CD14-positive monocyte (primary cell): ENCODE measurements around the gene TRMU. TPM values are rescaled to one million over a fixed set of nuclear protein-coding genes. Genes with fewer than 3 reads are reported as not detected.

Experiments
- DNase-seq, 3 donors: peaks; one replicate each; pipeline ENCODE4 v3.0.0-alpha.2; 2011 to 2022
- H2AFZ ChIP-seq: 2 replicates; pipeline ENCODE4 v1.6.0; 2012; ENCODE audit warnings: mild to moderate bottlenecking, low read depth, low read length, inconsistent platforms; ENCODE audit not compliant: insufficient read depth, poor library complexity, severe bottlenecking
- H3K27ac ChIP-seq, 2 donors: 1 replicate in 1 of 2; 2 replicates in 1 of 2; pipeline ENCODE4 v1.5.1; 2012 to 2013; ENCODE audit warnings: low read length in 2 of 2, control low read depth in 1 of 2, inconsistent platforms in 1 of 2, low read depth in 1 of 2, mild to moderate bottlenecking in 1 of 2
- H3K27me3 ChIP-seq, 2 donors: one replicate each; pipeline versions ENCODE4 v1.6.0 to v1.6.1; 2011 to 2013; ENCODE audit warnings: low read length in 2 of 2; ENCODE audit not compliant: control insufficient read depth in 2 of 2, insufficient read depth in 2 of 2
- H3K36me3 ChIP-seq, 2 donors: replicated peaks in 1 of 2; 1 replicate in 1 of 2; 2 replicates in 1 of 2; pipeline versions ENCODE4 v1.5.1 to v1.6.1; 2012 to 2013; ENCODE audit warnings: low read length in 2 of 2, control low read depth in 1 of 2, inconsistent platforms in 1 of 2, mild to moderate bottlenecking in 1 of 2; ENCODE audit not compliant: insufficient read depth in 2 of 2, control insufficient read depth in 1 of 2
- H3K4me1 ChIP-seq, 2 donors: 1 replicate in 1 of 2; 2 replicates in 1 of 2; pipeline versions ENCODE4 v1.5.1 to v1.6.1; 2012 to 2013; ENCODE audit warnings: low read length in 2 of 2, control low read depth in 1 of 2, inconsistent platforms in 1 of 2, mild to moderate bottlenecking in 1 of 2, moderate library complexity in 1 of 2; ENCODE audit not compliant: insufficient read depth in 2 of 2, control insufficient read depth in 1 of 2
- H3K4me2 ChIP-seq: replicated peaks from 2 replicates; pipeline ENCODE3; 2012; ENCODE audit warnings: low read length, moderate library complexity, mild to moderate bottlenecking; ENCODE audit not compliant: poor library complexity, severe bottlenecking; ENCODE audit errors: extremely low read depth
- H3K4me3 ChIP-seq, 3 experiments: fragments of 200-600 bp in 1 of 3; sonication (generic) in 1 of 3; replicated peaks in 1 of 3; 1 replicate in 2 of 3; 2 replicates in 1 of 3; pipeline ENCODE4 v1.5.1; 2011 to 2013; ENCODE audit warnings: low read length in 3 of 3, mild to moderate bottlenecking in 3 of 3, control low read depth in 2 of 3, low read depth in 2 of 3, inconsistent platforms in 1 of 3, moderate library complexity in 1 of 3
- H3K79me2 ChIP-seq: 2 replicates; pipeline ENCODE4 v1.6.0; 2012; ENCODE audit warnings: mild to moderate bottlenecking, control low read depth, inconsistent platforms, low read length, moderate library complexity; ENCODE audit not compliant: insufficient read depth
- H3K9ac ChIP-seq: 2 replicates; pipeline ENCODE4 v1.6.0; 2017; ENCODE audit warnings: low read length, mild to moderate bottlenecking; ENCODE audit not compliant: insufficient read depth, poor library complexity, severe bottlenecking
- H3K9me3 ChIP-seq, 2 donors: replicated peaks in 1 of 2; 1 replicate in 1 of 2; 2 replicates in 1 of 2; pipeline versions ENCODE4 v1.5.1 to v1.6.1; 2012 to 2013; ENCODE audit warnings: low read length in 2 of 2, control low read depth in 1 of 2; ENCODE audit not compliant: control insufficient read depth in 1 of 2, insufficient read depth in 1 of 2
- H4K20me1 ChIP-seq: 2 replicates; pipeline ENCODE4 v1.6.0; 2012; ENCODE audit warnings: mild to moderate bottlenecking, low read length, control low read depth, moderate library complexity; ENCODE audit not compliant: insufficient read depth
- H3K27ac Mint-ChIP-seq, 7 donors: one replicate each; pipeline ENCODE4 v1.8.0; 2020; ENCODE audit warnings: mild to moderate bottlenecking in 7 of 7, mixed read lengths in 7 of 7, moderate library complexity in 6 of 7, inconsistent platforms in 2 of 7
- H3K27me3 Mint-ChIP-seq, 3 donors: one replicate each; pipeline ENCODE4 v1.8.0; 2021 to 2022; ENCODE audit warnings: low read depth in 3 of 3, mild to moderate bottlenecking in 3 of 3, mixed read lengths in 3 of 3, moderate library complexity in 3 of 3, inconsistent platforms in 1 of 3
- H3K36me3 Mint-ChIP-seq, 2 donors: one replicate each; pipeline ENCODE4 v1.8.0; 2020; ENCODE audit warnings: mixed read lengths in 2 of 2, inconsistent platforms in 1 of 2, mild to moderate bottlenecking in 1 of 2
- H3K4me1 Mint-ChIP-seq: one replicate; pipeline ENCODE4 v1.8.0; 2020; ENCODE audit warnings: mild to moderate bottlenecking, mixed read lengths
- H3K4me3 Mint-ChIP-seq, 2 donors: one replicate each; pipeline ENCODE4 v1.8.0; 2020; ENCODE audit warnings: mild to moderate bottlenecking in 2 of 2, mixed read lengths in 2 of 2, moderate library complexity in 1 of 2
- H3K9me3 Mint-ChIP-seq, 7 donors: one replicate each; pipeline ENCODE4 v1.8.0; 2020 to 2022; ENCODE audit warnings: mixed read lengths in 7 of 7, mild to moderate bottlenecking in 6 of 7, moderate library complexity in 6 of 7, inconsistent platforms in 2 of 7
- CTCF ChIP-seq: fragments of 200-600 bp; IDR thresholded peaks from one replicate; pipeline ENCODE4 v1.8.0; 2022; ENCODE audit warnings: antibody characterized with exemption, mild to moderate bottlenecking
- WGBS: methylation state at CpG from one replicate; pipeline ENCODE4 v1.1.5; 2013; ENCODE audit warnings: missing lambda C conversion rate; ENCODE audit not compliant: insufficient coverage; 5-methylcytosine and 5-hydroxymethylcytosine counted together
- intact Hi-C, 2 donors: fragments of 100-400 bp; cut with micrococcal nuclease; formaldehyde crosslinking; loops; one replicate each; pipeline versions ENCODE4 v1.15.0 to v1.15.1; 2023
- polyA plus RNA-seq, 3 donors: library from polyadenylated mRNA; depleted of rRNA in 1 of 3; unstranded in 2 of 3; stranded (reverse) in 1 of 3; fragments of 300-500 nt in 2 of 3; fragments of >200 nt in 1 of 3; fragmentation: Illumina TruSeq in 2 of 3; gene quantifications; 1 replicate in 2 of 3; 2 replicates in 1 of 3; pipeline ENCODE4 v1.2.3, GENCODE V29; 2012 to 2021

Gene TRMU
- polyA plus RNA-seq, 3 donors = 4.7 to 32.9 (median 5.6) TPM

DNA sequence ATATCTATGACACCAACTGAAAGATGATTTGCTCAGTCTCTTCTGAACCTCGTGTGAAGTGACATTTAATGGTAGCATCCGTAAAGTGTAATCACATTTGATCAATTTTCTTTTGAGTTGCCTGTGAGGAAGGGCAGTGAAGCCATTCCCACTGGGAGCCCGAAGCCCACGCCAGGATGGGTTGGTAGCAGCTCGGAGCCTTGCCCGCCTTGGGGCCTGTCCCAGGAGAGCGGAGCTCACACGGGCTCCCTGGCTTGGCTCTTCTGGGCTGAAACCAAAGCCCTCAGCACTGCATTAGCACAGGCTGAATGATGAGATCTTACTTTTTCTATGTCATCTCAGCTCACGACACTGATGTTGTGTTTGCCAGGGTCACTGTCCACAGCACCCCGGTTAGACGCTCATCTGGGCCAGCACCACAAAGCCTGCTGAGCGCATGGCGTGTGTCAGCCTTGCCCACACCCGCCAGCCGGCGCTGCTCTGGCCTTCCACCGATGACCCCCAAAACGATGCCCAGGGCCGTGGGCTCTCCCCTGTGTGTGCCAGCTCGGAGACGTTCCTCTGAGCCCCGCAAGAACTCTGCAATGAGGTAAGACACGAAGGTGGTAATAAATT is 9.3 kb upstream of the TRMU start:
- Histone ChIP-seq H3K27me3 (no peaks in the 10 kb centered on the region), H3K4me3 (no peak overlapping the region), H4K20me1 (no peaks in the 10 kb centered on the region), H3K79me2 (peaks cover 3% of the 10 kb centered on the region), H2AFZ (no peak overlapping the region), H3K36me3 (peaks cover 62 to 96% of the 10 kb centered on the region in 2 donors), H3K4me1 (no peaks in the 10 kb centered on the region), H3K9ac (no peak overlapping the region), H3K27ac (no peak overlapping the region), H3K4me2 (no peak overlapping the region), H3K9me3 (no peaks in the 10 kb centered on the region)
- 95% methylated on average over 22 of the region's 23 CpGs for WGBS
- DNase-seq = no peak
- no peak overlapping the region for H3K27ac Mint-ChIP-seq
- peaks cover 0 to 2% (median 0%) of the 10 kb centered on the region in 3 donors for H3K27me3 Mint-ChIP-seq
- H3K4me1 Mint-ChIP-seq = no peaks in the 10 kb centered on the region
- H3K9me3 Mint-ChIP-seq = no peaks in the 10 kb centered on the region
- intact Hi-C loops = no loop called here
- peaks cover 72 to 96% of the 10 kb centered on the region in 2 donors for H3K36me3 Mint-ChIP-seq
- TF ChIP-seq CTCF = no peak
- no peak overlapping the region for H3K4me3 Mint-ChIP-seq

- no peak overlapping the region for H3K9ac ChIP-seq
- peaks cover 60 to 95% of the 10 kb centered on the region in 2 donors for H3K36me3 Mint-ChIP-seq
- no peaks in the 10 kb centered on the region for H3K79me2 ChIP-seq
- no peaks in the 10 kb centered on the region for H4K20me1 ChIP-seq
- intact Hi-C loops = no loop called here
- H2AFZ ChIP-seq = no peak overlapping the region
- H3K27me3 Mint-ChIP-seq = peaks cover 0 to 2% (median 0%) of the 10 kb centered on the region in 3 donors
- H3K9me3 Mint-ChIP-seq = no peaks in the 10 kb centered on the region
- no peaks in the 10 kb centered on the region for H3K9me3 ChIP-seq
- TF ChIP-seq CTCF = no peak
- H3K27ac Mint-ChIP-seq = no peak overlapping the region
- H3K4me2 ChIP-seq = no peak overlapping the region
- DNase-seq = no peak
- no peak overlapping the region for H3K4me3 Mint-ChIP-seq
- over 99% methylated on average over 11 of the region's 13 CpGs for WGBS
- H3K4me1 ChIP-seq = no peaks in the 10 kb centered on the region
- H3K36me3 ChIP-seq = peaks cover 64 to 94% of the 10 kb centered on the region in 2 donors
- H3K27me3 ChIP-seq = no peaks in the 10 kb centered on the region
- no peak overlapping the region for H3K27ac ChIP-seq
- H3K4me1 Mint-ChIP-seq = no peaks in the 10 kb centered on the region
- H3K4me3 ChIP-seq = no peak overlapping the region
Measured at GRCh38 chr22:46327691-46328465, 7.6 kb upstream of the TRMU start.
